Activated T-cell treated with anti-CD3 and anti-CD28 coated beads for 24 hours (primary cell): ENCODE data around the gene MAGEF1.

Source experiments
- DNase-seq: peaks from one replicate; pipeline ENCODE4 v3.0.0-alpha.2; 2020; ENCODE audit warnings: low read depth

The MAGEF1 gene

DNA sequence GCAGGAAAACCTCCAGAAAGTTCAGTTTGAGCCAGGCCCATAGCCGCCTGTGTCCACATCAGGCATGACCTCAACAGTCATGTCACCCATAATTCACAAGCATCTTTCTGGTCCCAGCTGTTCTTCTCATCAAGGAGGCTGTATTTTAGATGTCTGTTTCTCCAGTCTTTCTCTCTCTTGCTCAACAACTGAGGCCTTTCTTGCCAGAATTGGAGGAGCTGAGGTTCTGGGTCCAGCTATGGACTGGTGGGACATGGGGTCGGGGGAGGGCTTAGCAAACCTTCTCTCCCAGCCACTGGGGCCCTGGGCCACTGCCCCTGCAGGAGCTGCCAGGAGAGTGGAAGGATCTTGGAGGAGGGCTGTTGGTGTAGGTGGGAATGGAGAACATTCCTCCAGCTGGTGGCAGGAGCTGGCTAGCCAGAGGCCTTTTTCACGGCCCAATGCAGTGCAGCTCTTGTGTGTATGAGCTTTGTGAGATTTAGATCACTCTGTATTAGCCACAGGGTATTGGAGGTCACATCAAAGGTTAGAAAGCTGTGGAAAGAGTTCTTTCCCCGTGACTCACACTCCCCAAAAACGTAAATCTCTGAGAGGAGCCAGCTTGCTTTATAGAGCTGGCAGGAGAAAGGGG is 23.5 kb downstream of the MAGEF1 start:
- no peak for DNase-seq

DNA sequence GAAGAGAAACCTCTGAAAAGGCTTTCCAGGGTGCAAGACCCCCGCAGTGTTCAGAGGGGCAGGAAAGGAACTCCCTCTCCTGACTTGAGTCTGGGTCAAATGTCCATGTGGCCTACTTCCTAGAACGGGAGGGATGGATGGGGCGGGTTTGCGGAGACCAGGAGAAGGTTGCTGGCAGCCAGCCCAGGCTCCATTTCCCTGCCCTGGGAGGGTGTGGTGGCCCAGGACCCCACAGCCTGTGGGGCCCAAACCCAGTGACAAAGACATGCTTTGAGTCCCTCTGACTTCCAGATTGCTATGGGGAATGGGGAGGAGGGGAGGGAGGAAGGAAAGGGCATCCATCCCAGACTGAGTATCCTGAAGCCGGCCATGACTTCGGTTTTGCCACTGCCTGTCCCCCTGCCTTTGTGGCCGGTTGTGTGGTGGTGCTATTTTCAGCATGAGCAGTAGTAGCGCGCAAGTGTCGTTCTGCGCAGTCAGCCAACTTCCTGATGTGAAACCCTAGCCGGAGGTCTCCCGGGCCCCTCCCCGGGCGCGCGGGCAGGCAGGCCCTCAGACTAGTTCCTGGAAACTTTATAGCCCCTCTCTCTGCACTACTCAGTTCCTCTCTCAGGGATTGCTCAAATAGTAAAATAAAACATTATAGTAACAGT is 24.4 kb downstream of the MAGEF1 start:
- no peak for DNase-seq

DNA sequence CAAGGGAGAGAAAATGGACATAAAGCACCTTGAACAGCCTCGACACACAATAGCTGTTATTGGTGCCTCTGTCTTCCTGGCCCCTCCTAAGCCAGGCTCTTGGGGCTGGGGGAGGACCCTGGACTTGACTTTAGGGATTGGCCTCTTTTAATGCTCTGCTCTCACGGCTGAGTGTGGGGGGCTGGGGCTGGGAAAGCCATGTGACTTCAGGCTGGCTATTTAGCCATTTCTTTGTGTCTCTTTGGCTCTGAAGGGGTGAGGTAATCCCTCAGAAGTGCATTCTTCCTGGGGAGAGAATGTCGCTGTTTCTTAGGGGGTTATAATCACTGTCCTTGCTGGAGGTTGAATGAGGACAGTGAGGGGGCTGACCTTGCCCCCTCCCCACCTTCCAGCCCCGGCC is 26.2 kb downstream of the MAGEF1 start:
- DNase-seq, result no peak

DNA sequence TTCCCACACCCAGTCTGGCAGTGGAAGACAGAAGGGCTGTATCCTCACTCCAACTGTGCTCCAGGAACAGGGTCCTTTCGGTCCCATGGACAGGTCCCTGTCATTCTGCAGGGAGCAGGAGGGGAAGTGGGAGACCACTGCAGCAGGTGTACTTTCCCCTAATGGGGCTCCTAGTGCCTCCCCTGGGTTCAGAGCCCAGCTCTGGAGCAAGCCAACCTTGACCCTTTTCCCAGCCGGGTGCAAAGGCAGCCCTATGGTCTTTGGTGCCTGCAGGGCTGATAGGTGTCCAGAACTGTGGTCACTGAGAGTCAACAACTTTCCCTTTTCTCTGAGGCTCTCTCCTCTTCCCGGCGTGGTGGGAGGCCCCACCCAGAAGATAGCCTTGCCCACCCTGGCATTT is 26.8 kb downstream of the MAGEF1 start:
- no peak for DNase-seq

- DNase-seq, result no peak
These were observed 27.8 kb downstream of the MAGEF1 start for GRCh38 chr3:184683900-184684560.

GRCh38 chr3:184683234-184683633 is 28.6 kb downstream of the MAGEF1 start:
- DNase-seq, result no peak

- DNase-seq, result no peak
These were observed 29.2 kb downstream of the MAGEF1 start for GRCh38 chr3:184682671-184683070.

- no peak for DNase-seq
These were observed 31.2 kb downstream of the MAGEF1 start for GRCh38 chr3:184680385-184681345.

GRCh38 chr3:184679056-184679816 is 32.6 kb downstream of the MAGEF1 start:
- no peak for DNase-seq

GRCh38 chr3:184678317-184679055 is 33.4 kb downstream of the MAGEF1 start:
- DNase-seq, result no peak

- DNase-seq, result no peak
These were observed 34.2 kb downstream of the MAGEF1 start for GRCh38 chr3:184677344-184678316.

DNA sequence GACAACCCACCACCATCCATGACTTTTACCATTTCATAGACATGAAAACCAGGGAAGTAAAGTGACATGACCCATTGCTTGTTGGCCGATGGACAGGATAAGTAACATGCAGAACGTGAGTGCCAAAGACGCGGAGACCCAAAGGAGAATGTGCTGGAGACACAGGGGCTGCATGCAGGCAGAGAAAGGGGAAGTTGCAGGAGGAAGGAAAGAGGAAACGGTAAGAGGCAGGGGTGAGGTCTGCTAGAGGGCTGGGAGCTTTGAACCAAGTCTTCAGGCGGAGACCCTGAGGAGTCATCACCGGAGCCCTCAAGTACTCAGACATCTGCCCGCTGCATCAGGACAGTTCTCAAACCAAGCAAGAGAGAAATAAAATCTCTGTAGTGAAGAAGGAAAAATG is 34.9 kb downstream of the MAGEF1 start:
- DNase-seq, result no peak

GRCh38 chr3:184674626-184675025 is 37.2 kb downstream of the MAGEF1 start:
- DNase-seq, result no peak

GRCh38 chr3:184672977-184673870 is 38.6 kb downstream of the MAGEF1 start:
- DNase-seq, result no peak

- DNase-seq, result no peak
These were observed 39.5 kb downstream of the MAGEF1 start for GRCh38 chr3:184672335-184672734.

DNA sequence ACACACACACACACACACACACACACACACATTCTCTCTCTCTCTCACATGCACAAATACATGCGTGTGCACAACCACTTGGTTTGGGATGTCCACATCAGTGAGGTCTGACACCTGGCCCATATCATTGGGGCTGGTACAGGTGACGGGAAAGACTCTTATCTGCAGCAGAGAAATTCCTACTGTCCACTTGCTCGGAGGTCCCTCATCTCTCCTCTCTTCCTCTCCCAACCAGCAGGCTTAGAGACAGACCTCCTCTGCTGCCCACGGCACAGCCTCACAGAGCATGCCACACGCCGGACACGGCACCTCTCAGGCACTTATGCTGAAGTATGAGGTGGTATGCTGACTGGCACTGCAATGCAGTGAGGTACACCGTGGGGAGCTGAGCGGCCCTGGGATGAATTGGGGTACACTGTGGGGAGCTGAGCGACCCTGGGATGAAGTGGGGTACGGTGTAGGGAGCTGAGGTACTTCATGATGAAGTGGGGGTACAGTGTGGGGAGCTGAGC is 41.7 kb downstream of the MAGEF1 start:
- no peak for DNase-seq

GRCh38 chr3:184669578-184669977 is 42.3 kb downstream of the MAGEF1 start:
- DNase-seq, result no peak

DNA sequence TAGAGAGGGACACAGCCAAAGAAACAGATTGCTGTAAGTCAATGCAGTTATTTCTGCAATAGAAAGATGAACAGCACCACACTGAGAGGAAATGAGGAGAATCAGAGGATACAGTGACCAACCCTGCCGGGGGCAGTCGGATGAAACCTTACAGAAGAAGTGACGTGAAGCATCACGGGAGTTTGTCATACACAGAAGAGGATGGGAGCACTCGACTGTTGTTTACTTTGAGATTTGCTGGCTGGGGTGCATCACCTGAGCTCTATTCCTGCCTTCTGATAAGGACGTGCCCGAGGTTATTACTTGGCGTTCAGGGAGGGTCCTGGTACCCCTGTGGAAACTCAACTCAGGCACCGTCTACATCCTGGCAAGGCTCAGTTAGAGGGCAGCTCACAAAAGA is 45.4 kb downstream of the MAGEF1 start:
- DNase-seq, result no peak
